K562 (cell line): Measurements from ENCODE around the gene ZSCAN26. TPM values are rescaled to one million over a fixed set of nuclear protein-coding genes. Genes with fewer than 3 reads are reported as not detected.

Source experiments
- BRD4 ChIP-seq: fragments of 200-600 bp; sonication (generic); IDR thresholded peaks from 2 replicates; pipeline ENCODE4 v1.6.1; 2017; ENCODE audit warnings: inconsistent platforms
- CXXC5 ChIP-seq: fragments of 250-450 bp; sonication (Bioruptor Pico); IDR thresholded peaks from 2 replicates; pipeline ENCODE4 v1.8.0; 2022; ENCODE audit warnings: inconsistent platforms, mild to moderate bottlenecking, moderate library complexity
- ESRRB ChIP-seq: fragments of 250-450 bp; sonication (Bioruptor Pico); IDR thresholded peaks from 2 replicates; pipeline ENCODE4 v1.5.0; 2020; ENCODE audit warnings: mild to moderate bottlenecking, moderate library complexity, borderline replicate concordance
- GABPB1 ChIP-seq: sonication (generic); formaldehyde crosslinking; IDR thresholded peaks from 2 replicates; pipeline ENCODE4 v1.8.0; 2022; ENCODE audit warnings: mild to moderate bottlenecking, missing genetic modification reagents
- HDGF ChIP-seq: fragments of 450-650 bp; IDR thresholded peaks from 2 replicates; pipeline ENCODE4 v1.6.1; 2016
- HLTF ChIP-seq: fragments of 450-650 bp; IDR thresholded peaks from 2 replicates; pipeline ENCODE4 v1.6.1; 2016
- MCM5 ChIP-seq: fragments of 450-650 bp; IDR thresholded peaks from 2 replicates; pipeline ENCODE4 v1.6.1; 2016; ENCODE audit warnings: low read depth
- MECOM ChIP-seq: fragments of 250-450 bp; sonication (Bioruptor Pico); IDR thresholded peaks from 2 replicates; pipeline ENCODE4 v1.8.0; 2022; ENCODE audit warnings: inconsistent platforms
- NCOA1 ChIP-seq: fragments of 450-650 bp; IDR thresholded peaks from 2 replicates; pipeline ENCODE4 v1.6.1; 2016; ENCODE audit warnings: low read depth
- PHF21A ChIP-seq: fragments of 450-650 bp; IDR thresholded peaks from 2 replicates; pipeline ENCODE4 v1.6.1; 2017; ENCODE audit warnings: low read depth, borderline replicate concordance
- POLR3G ChIP-seq: IDR thresholded peaks from 2 replicates; pipeline ENCODE4 v1.6.1; 2011; ENCODE audit not compliant: insufficient read length, insufficient replicate concordance; ENCODE audit errors: extremely low read depth
- RBM17 ChIP-seq: fragments of 200-400 bp; formaldehyde crosslinking; IDR thresholded peaks from 2 replicates; pipeline ENCODE4 v1.6.1; 2017; ENCODE audit warnings: low read depth, mild to moderate bottlenecking, low read length, borderline replicate concordance
- SMARCA4 ChIP-seq: fragments of 450-650 bp; IDR thresholded peaks from 2 replicates; pipeline ENCODE4 v1.6.1; 2016
- SMARCE1 ChIP-seq: fragments of 450-650 bp; IDR thresholded peaks from 2 replicates; pipeline ENCODE4 v1.7.1; 2016; ENCODE audit warnings: mild to moderate bottlenecking
- SRSF1 ChIP-seq: fragments of 200-400 bp; formaldehyde crosslinking; IDR thresholded peaks from 2 replicates; pipeline ENCODE4 v1.6.1; 2017; ENCODE audit warnings: mild to moderate bottlenecking, low read depth, low read length, moderate library complexity
- ZC3H4 ChIP-seq: sonication (generic); formaldehyde crosslinking; IDR thresholded peaks from 2 replicates; pipeline ENCODE4 v1.9.0; 2021; ENCODE audit warnings: missing genetic modification reagents, borderline replicate concordance
- ZNF212 ChIP-seq: fragments of 450-650 bp; formaldehyde crosslinking; IDR thresholded peaks from 2 replicates; pipeline ENCODE4 v1.4.0; 2020; ENCODE audit warnings: mild to moderate bottlenecking
- ZNF23 ChIP-seq: fragments of 250-450 bp; sonication (Bioruptor Pico); IDR thresholded peaks from 2 replicates; pipeline ENCODE4 v1.4.0; 2020; ENCODE audit warnings: mild to moderate bottlenecking
- ZNF586 ChIP-seq: fragments of 450-650 bp; formaldehyde crosslinking; conservative IDR thresholded peaks from 2 replicates; pipeline ENCODE4 v1.4.0; 2020; ENCODE audit warnings: mild to moderate bottlenecking, moderate library complexity
- ZNF668 ChIP-seq: fragments of 250-450 bp; sonication (Bioruptor Pico); IDR thresholded peaks from 2 replicates; pipeline ENCODE4 v1.8.0; 2022; ENCODE audit warnings: mild to moderate bottlenecking, inconsistent platforms
- polyA plus RNA-seq, 8 experiments: library from polyadenylated mRNA; depleted of rRNA in 4 of 8; stranded (reverse) in 5 of 8; unstranded in 3 of 8; fragments of >200 nt; fragmentation: Nextera tagmentation in 2 of 8; fragmentation: Illumina TruSeq in 1 of 8; extraction: Ambion mirVana in 2 of 8; extraction: Trizol in 1 of 8; gene quantifications; 2 replicates each; pipeline versions ENCODE4 v1.2.1 to v1.2.3, GENCODE V29; 2011 to 2014; ENCODE audit warnings: inconsistent platforms in 1 of 8, missing spikeins in 1 of 8
- total RNA-seq, 7 experiments: library from RNA; depleted of rRNA in 6 of 7; stranded (reverse); fragments of >200 nt in 6 of 7; fragmentation: Illumina TruSeq in 2 of 7; extraction: Trizol in 2 of 7; gene quantifications; 2 replicates each; pipeline versions ENCODE4 v1.2.1 to v1.2.3, GENCODE V29; 2011 to 2021; ENCODE audit warnings: low replicate concordance in 1 of 7
- TF ChIP-seq, protein P1 (sequence below), 3 experiments: fragments of 200-800 bp in 1 of 3; fragments of 250-450 bp in 1 of 3; fragments of 450-650 bp in 1 of 3; sonication (Bioruptor Pico) in 1 of 3; sonication (Bioruptor generic) in 1 of 3; formaldehyde crosslinking in 1 of 3; IDR thresholded peaks; 2 replicates each; pipeline versions ENCODE4 v1.6.1 to v1.8.0; 2016 to 2022; ENCODE audit warnings: mild to moderate bottlenecking in 2 of 3, missing genetic modification characterization in 2 of 3, missing compliant biosample characterization in 1 of 3, moderate library complexity in 1 of 3
- TF ChIP-seq, protein P2 (sequence below), 2 experiments: IDR thresholded peaks; 2 replicates each; pipeline ENCODE4 v1.6.1; 2012; ENCODE audit warnings: improper control_type of control experiment in 2 of 2, low read depth in 2 of 2, low read length in 2 of 2, borderline replicate concordance in 1 of 2

The ZSCAN26 gene
- total and polyA plus RNA-seq, 9 of the 15 experiments (the other 6 are each of a cell fraction or from before 2014, with no cell fraction given) = 5.9 to 14.2 (median 10.5) TPM

DNA sequence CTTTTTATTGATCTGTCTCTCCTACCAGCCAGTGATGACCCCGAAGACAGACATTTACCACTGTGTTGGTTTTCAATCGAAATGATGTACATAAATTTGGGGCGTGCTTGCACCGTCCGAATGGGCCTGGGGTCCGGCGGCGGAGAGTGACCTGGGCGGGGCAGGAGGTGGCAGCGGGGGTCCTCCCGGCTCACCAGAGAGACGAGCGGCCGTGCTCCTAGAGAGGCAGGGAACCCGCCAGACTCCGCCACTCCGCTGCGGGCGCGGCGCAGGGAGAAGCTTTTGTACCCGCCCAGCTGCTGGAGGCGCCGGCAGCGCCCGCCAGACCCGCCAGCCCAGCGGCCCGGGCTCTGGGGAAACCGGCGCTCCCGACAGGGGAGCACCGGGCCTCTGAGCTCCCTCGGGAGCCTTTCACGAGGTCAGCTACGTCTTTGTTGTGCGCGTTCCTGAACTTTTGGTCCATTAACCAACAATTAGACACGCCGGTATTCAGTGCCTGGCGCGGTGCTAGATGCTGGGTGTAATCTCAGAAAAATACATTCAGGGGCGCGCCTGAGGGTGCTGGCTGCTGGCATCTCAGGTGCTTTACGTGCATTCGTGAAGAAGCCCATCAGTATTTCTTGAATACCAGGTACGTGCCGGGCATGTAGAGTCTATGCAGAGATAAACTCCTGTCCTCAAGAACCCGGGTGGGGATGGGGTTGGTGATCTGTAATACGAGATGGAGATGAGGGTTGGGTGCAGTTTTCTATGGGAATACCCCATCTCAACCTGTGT, 14.5 kb downstream of the ZSCAN26 start, which contains the start of gene PGBD1 (continued):
- TF ChIP-seq GABPB1 (CRISPR knock-in tag) (peak; percentile 79), SMARCA4 (0 out of 2 replicates have a peak, but pooled peaks have one; percentile 35), CXXC5 (CRISPR knock-in tag) (peak; percentile 92), POLR3G (no peak), ZNF23 (no peak), BRD4 (no peak), SMARCE1 (0 out of 2 replicates have a peak, but pooled peaks have one; percentile 14), HLTF (no peak), HDGF (no peak), PHF21A (no peak), MECOM (CRISPR knock-in tag) (no peak), ZNF668 (CRISPR knock-in tag) (no peak), ZNF586 (CRISPR knock-in tag) (no peak), SRSF1 (no peak), ZNF212 (no peak), MCM5 (no peak), ZC3H4 (CRISPR knock-in tag) (no peak), ESRRB (CRISPR knock-in tag) (no peak), RBM17 (no peak), NCOA1 (no peak)
- TF ChIP-seq, protein P1, sequence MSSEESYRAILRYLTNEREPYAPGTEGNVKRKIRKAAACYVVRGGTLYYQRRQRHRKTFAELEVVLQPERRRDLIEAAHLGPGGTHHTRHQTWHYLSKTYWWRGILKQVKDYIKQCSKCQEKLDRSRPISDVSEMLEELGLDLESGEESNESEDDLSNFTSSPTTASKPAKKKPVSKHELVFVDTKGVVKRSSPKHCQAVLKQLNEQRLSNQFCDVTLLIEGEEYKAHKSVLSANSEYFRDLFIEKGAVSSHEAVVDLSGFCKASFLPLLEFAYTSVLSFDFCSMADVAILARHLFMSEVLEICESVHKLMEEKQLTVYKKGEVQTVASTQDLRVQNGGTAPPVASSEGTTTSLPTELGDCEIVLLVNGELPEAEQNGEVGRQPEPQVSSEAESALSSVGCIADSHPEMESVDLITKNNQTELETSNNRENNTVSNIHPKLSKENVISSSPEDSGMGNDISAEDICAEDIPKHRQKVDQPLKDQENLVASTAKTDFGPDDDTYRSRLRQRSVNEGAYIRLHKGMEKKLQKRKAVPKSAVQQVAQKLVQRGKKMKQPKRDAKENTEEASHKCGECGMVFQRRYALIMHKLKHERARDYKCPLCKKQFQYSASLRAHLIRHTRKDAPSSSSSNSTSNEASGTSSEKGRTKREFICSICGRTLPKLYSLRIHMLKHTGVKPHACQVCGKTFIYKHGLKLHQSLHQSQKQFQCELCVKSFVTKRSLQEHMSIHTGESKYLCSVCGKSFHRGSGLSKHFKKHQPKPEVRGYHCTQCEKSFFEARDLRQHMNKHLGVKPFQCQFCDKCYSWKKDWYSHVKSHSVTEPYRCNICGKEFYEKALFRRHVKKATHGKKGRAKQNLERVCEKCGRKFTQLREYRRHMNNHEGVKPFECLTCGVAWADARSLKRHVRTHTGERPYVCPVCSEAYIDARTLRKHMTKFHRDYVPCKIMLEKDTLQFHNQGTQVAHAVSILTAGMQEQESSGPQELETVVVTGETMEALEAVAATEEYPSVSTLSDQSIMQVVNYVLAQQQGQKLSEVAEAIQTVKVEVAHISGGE (CRISPR knock-in tag; IDR thresholded peaks at IDR 0.05) = peak in 1 of 3 experiments; percentile 80; a peak in 2 of 6 replicates
- TF ChIP-seq, protein P2, sequence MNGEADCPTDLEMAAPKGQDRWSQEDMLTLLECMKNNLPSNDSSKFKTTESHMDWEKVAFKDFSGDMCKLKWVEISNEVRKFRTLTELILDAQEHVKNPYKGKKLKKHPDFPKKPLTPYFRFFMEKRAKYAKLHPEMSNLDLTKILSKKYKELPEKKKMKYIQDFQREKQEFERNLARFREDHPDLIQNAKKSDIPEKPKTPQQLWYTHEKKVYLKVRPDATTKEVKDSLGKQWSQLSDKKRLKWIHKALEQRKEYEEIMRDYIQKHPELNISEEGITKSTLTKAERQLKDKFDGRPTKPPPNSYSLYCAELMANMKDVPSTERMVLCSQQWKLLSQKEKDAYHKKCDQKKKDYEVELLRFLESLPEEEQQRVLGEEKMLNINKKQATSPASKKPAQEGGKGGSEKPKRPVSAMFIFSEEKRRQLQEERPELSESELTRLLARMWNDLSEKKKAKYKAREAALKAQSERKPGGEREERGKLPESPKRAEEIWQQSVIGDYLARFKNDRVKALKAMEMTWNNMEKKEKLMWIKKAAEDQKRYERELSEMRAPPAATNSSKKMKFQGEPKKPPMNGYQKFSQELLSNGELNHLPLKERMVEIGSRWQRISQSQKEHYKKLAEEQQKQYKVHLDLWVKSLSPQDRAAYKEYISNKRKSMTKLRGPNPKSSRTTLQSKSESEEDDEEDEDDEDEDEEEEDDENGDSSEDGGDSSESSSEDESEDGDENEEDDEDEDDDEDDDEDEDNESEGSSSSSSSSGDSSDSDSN (IDR thresholded peaks at IDR 0.05; ENCODE audit: borderline replicate concordance in 1 of 2, low read depth in 2 of 2, low read length in 2 of 2) = peak; percentile 86 to 92; a peak in 3 of 4 replicates
